Suprapubic skin (tissue), 4 donors: Measurements from ENCODE around the gene PDXP. TPM values are rescaled to one million over a fixed set of nuclear protein-coding genes. Genes with fewer than 3 reads are reported as not detected.

Experiments used
- DNase-seq, 2 donors: peaks; one replicate each; pipeline ENCODE4 v3.0.0-alpha.2; 2019; ENCODE audit warnings: low spot score in 2 of 2
- H3K27ac ChIP-seq: fragments of 200-600 bp; sonication (generic); one replicate; pipeline ENCODE4 v1.5.1; 2019
- H3K27me3 ChIP-seq: fragments of 200-600 bp; sonication (generic); one replicate; pipeline ENCODE4 v1.5.1; 2019
- H3K36me3 ChIP-seq: fragments of 200-600 bp; sonication (generic); one replicate; pipeline ENCODE4 v1.5.1; 2019
- H3K4me1 ChIP-seq: fragments of 200-600 bp; sonication (generic); one replicate; pipeline ENCODE4 v1.5.1; 2019
- H3K4me3 ChIP-seq: fragments of 200-600 bp; sonication (generic); one replicate; pipeline ENCODE4 v1.5.1; 2019; ENCODE audit warnings: mild to moderate bottlenecking
- H3K9me3 ChIP-seq: fragments of 200-600 bp; sonication (generic); one replicate; pipeline ENCODE4 v1.5.1; 2019
- EP300 ChIP-seq: sonication (generic); formaldehyde crosslinking; IDR thresholded peaks from one replicate; pipeline ENCODE4 v1.6.1; 2017; ENCODE audit warnings: antibody characterized with exemption
- POLR2A ChIP-seq, 2 donors: fragments of 450-650 bp; IDR thresholded peaks; one replicate each; pipeline ENCODE4 v1.6.1; 2017; ENCODE audit warnings: antibody characterized with exemption in 2 of 2, mild to moderate bottlenecking in 2 of 2, moderate library complexity in 2 of 2
- POLR2AphosphoS5 ChIP-seq, 3 donors: sonication (generic); formaldehyde crosslinking; IDR thresholded peaks; one replicate each; pipeline ENCODE4 v1.6.1; 2017; ENCODE audit warnings: antibody characterized with exemption in 3 of 3
- WGBS: methylation state at CpG from one replicate; pipeline ENCODE4 v1.1.5; 2018; 5-methylcytosine and 5-hydroxymethylcytosine counted together
- total RNA-seq, 4 donors: library from RNA; depleted of rRNA; stranded (reverse); fragments of >200 nt; gene quantifications; one replicate each; pipeline ENCODE4 v1.1.0, GENCODE V29; 2016
- TF ChIP-seq, protein P1 (sequence below), 2 donors: fragments of 200-600 bp in 1 of 2; fragments of 450-650 bp in 1 of 2; sonication (generic) in 1 of 2; IDR thresholded peaks; one replicate each; pipeline ENCODE4 v1.5.1; 2016 to 2019; ENCODE audit warnings: antibody characterized with exemption in 2 of 2, mild to moderate bottlenecking in 1 of 2, moderate library complexity in 1 of 2

PDXP gene
- total RNA-seq, 4 donors from 2014 or later: 4.2 to 6.1 (median 4.9) TPM

DNA sequence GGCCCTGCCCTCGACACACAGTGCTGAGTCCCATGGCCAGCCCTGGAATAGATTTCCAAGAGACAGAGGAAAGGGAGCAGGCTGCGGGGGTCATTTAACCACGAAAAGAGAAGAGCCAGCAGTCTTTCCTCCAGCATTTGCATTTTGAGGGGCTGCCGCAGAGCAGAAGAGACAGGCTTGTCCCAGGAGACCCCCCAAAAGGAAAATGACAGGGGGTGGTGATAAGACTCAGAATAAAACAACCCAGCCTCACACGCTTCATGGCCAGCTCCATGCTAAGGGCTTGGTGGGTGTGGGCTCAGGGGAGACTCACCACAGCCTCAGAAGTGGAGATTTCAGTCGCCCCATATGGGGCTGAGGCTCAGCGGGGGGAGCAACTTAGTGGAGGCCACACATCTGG is 55.2 kb downstream of the PDXP start:
- TF ChIP-seq, protein P1, sequence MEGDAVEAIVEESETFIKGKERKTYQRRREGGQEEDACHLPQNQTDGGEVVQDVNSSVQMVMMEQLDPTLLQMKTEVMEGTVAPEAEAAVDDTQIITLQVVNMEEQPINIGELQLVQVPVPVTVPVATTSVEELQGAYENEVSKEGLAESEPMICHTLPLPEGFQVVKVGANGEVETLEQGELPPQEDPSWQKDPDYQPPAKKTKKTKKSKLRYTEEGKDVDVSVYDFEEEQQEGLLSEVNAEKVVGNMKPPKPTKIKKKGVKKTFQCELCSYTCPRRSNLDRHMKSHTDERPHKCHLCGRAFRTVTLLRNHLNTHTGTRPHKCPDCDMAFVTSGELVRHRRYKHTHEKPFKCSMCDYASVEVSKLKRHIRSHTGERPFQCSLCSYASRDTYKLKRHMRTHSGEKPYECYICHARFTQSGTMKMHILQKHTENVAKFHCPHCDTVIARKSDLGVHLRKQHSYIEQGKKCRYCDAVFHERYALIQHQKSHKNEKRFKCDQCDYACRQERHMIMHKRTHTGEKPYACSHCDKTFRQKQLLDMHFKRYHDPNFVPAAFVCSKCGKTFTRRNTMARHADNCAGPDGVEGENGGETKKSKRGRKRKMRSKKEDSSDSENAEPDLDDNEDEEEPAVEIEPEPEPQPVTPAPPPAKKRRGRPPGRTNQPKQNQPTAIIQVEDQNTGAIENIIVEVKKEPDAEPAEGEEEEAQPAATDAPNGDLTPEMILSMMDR (IDR thresholded peaks at IDR 0.05): no peak
- no peak for TF ChIP-seq POLR2A (IDR thresholded peaks at IDR 0.05)
- no peak for TF ChIP-seq EP300
- no peak for TF ChIP-seq POLR2AphosphoS5 (IDR thresholded peaks at IDR 0.05)
- H3K9me3 ChIP-seq: no peaks in the 10 kb centered on the region
- 96% methylated on average over 7 of the region's 7 CpGs for WGBS
- peaks cover 3% of the 10 kb centered on the region for H3K36me3 ChIP-seq
- H3K4me1 ChIP-seq: no peaks in the 10 kb centered on the region
- H3K27ac ChIP-seq: no peak overlapping the region
- H3K27me3 ChIP-seq: no peaks in the 10 kb centered on the region
- DNase-seq: no peak
- no peak overlapping the region for H3K4me3 ChIP-seq

DNA sequence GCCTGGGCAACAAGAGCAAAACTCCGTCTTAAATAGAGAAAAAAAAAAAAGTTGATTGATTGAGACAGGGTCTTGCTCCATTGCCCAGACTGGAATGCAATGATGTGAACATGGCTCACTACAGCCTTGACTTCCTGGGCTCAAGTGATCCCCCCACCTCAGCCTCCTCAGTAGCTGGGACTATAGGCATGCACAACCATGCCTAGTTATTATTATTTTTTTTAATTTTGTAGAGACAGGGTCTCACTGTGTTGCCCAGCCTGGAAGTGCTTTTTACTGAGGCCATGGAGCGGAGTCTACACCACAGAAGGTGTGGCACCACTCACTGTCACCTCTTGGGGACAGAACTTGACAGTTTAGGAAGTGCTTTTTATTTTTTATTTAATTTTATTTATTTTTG is 56.1 kb downstream of the PDXP start:
- no peak overlapping the region for H3K27ac ChIP-seq
- no peak overlapping the region for H3K4me3 ChIP-seq
- TF ChIP-seq POLR2AphosphoS5 (IDR thresholded peaks at IDR 0.05) (no peak), EP300 (no peak), POLR2A (IDR thresholded peaks at IDR 0.05) (no peak)
- TF ChIP-seq, protein P1 (IDR thresholded peaks at IDR 0.05): no peak
- DNase-seq: no peak
- no peaks in the 10 kb centered on the region for H3K9me3 ChIP-seq
- 86% methylated on average over 2 of the region's 2 CpGs for WGBS
- no peaks in the 10 kb centered on the region for H3K4me1 ChIP-seq
- H3K36me3 ChIP-seq: peaks cover 3% of the 10 kb centered on the region
- no peaks in the 10 kb centered on the region for H3K27me3 ChIP-seq

DNA sequence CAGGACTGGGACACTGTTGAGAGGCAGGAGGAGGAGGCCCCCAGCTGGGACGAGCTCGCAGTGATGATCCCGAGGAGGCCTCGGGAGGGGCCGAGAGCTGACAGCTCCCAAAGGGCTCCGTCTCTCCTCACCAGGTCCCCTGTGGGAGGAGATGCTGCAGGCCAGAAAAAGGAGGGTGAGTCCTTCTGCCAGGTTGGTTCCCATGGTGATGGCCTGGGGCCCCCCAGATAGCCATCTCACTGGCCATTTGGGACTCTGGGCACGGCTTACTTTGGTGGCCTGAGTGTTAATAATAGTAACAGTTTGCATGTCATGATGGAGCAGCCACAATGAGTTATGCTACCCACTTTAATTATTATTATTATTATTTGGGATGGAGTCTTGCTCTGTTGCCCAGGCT is 57.2 kb downstream of the PDXP start:
- TF ChIP-seq POLR2AphosphoS5 (IDR thresholded peaks at IDR 0.05) (no peak), POLR2A (IDR thresholded peaks at IDR 0.05) (no peak), EP300 (no peak)
- TF ChIP-seq, protein P1 (IDR thresholded peaks at IDR 0.05): no peak
- Histone ChIP-seq H3K4me1 (no peaks in the 10 kb centered on the region), H3K36me3 (peaks cover 3% of the 10 kb centered on the region), H3K27ac (no peak overlapping the region), H3K4me3 (no peak overlapping the region), H3K9me3 (no peaks in the 10 kb centered on the region), H3K27me3 (no peaks in the 10 kb centered on the region)
- WGBS: 96% methylated on average over 6 of the region's 7 CpGs
- no peak for DNase-seq

Other genes with a start within 250 kb of the PDXP start
- under 1 TPM; 0.10 to 0.59 (median 0.31) TPM for gene ELFN2, start 231.2 kb upstream of the PDXP start, total RNA-seq
- 1 to 10 TPM; 3.5 to 8.6 (median 4.9) TPM for gene MFNG, start 172.3 kb upstream of the PDXP start, total RNA-seq
- 10 to 100 TPM; 12.2 to 17.3 (median 14.8) TPM for gene CARD10, start 139.3 kb upstream of the PDXP start, total RNA-seq
- gene CDC42EP1, start 98.2 kb upstream of the PDXP start, total RNA-seq: 10 to 100 TPM; 32.1 to 93.7 (median 80.9) TPM
- gene LGALS2, start 78.6 kb upstream of the PDXP start, total RNA-seq: not detected
- gene GGA1, start 49.9 kb upstream of the PDXP start, total RNA-seq: 100 to 1,000 TPM in 1 of 4 donors, 10 to 100 TPM in 3; 52.8 to 124 (median 65.3) TPM
- 10 to 100 TPM; 57.1 to 60.7 (median 57.7) TPM for gene SH3BP1, start 19.1 kb upstream of the PDXP start, total RNA-seq
- gene LGALS1, start 16.9 kb downstream of the PDXP start, total RNA-seq: 100 to 1,000 TPM; 138 to 277 (median 207) TPM
- gene NOL12, start 27.6 kb downstream of the PDXP start, total RNA-seq: 10 to 100 TPM; 29.2 to 49.8 (median 40.7) TPM
- 10 to 100 TPM; 58.6 to 71.6 (median 64.3) TPM for gene TRIOBP, start 38.3 kb downstream of the PDXP start, total RNA-seq
- gene GCAT, start 149.2 kb downstream of the PDXP start, total RNA-seq: 10 to 100 TPM; 11.3 to 34.5 (median 20.1) TPM
- gene GALR3, start 164.7 kb downstream of the PDXP start, total RNA-seq: not detected
- 10 to 100 TPM; 22.7 to 38.6 (median 32.7) TPM for gene ANKRD54, start 185.6 kb downstream of the PDXP start, total RNA-seq
- gene EIF3L, start 190.7 kb downstream of the PDXP start, total RNA-seq: 100 to 1,000 TPM; 379 to 589 (median 576) TPM
- 100 to 1,000 TPM; 125 to 157 (median 131) TPM for gene MICALL1, start 247.6 kb downstream of the PDXP start, total RNA-seq